Smooth muscle cell (in vitro differentiated cells): ENCODE data around the gene TANGO2. TPM values are rescaled to one million over a fixed set of nuclear protein-coding genes. Genes with fewer than 3 reads are reported as not detected.

Experiments
- DNase-seq: peaks from one replicate; lab custom pipeline; 2025; ENCODE audit not compliant: unreplicated experiment; lab: John Stamatoyannopoulos, UW
- H2AFZ ChIP-seq: fragments of 200-600 bp; sonication (generic); 2 replicates; pipeline ENCODE4 v1.6.0; 2016; ENCODE audit warnings: antibody characterized with exemption, low read depth, mild to moderate bottlenecking
- H3F3A ChIP-seq: fragments of 200-600 bp; sonication (generic); 2 replicates; pipeline ENCODE4 v1.6.0; 2017; ENCODE audit warnings: antibody characterized with exemption, low read depth
- H3K27ac ChIP-seq: fragments of 200-600 bp; sonication (generic); 2 replicates; pipeline ENCODE4 v1.5.1; 2016; ENCODE audit warnings: low read depth, mild to moderate bottlenecking
- H3K27me3 ChIP-seq: fragments of 200-600 bp; sonication (generic); 2 replicates; pipeline ENCODE4 v1.6.1; 2016; ENCODE audit warnings: low read depth, mild to moderate bottlenecking
- H3K36me3 ChIP-seq: fragments of 200-600 bp; sonication (generic); 2 replicates; pipeline ENCODE4 v1.5.1; 2016; ENCODE audit warnings: low read depth
- H3K4me1 ChIP-seq: fragments of 200-600 bp; sonication (generic); 2 replicates; pipeline ENCODE4 v1.5.1; 2016; ENCODE audit warnings: low read depth
- H3K4me2 ChIP-seq: fragments of 200-600 bp; sonication (generic); 2 replicates; pipeline ENCODE4 v1.6.0; 2016; ENCODE audit warnings: mild to moderate bottlenecking
- H3K4me3 ChIP-seq: fragments of 200-600 bp; sonication (generic); 2 replicates; pipeline ENCODE4 v1.5.1; 2016; ENCODE audit warnings: mild to moderate bottlenecking
- H3K79me2 ChIP-seq: fragments of 200-600 bp; sonication (generic); 2 replicates; pipeline ENCODE4 v1.6.0; 2016; ENCODE audit warnings: low read depth, mild to moderate bottlenecking
- H3K9ac ChIP-seq: fragments of 200-600 bp; sonication (generic); 2 replicates; pipeline ENCODE4 v1.6.0; 2016; ENCODE audit warnings: low read depth
- H3K9me3 ChIP-seq: fragments of 200-600 bp; sonication (generic); replicated peaks from 2 replicates; pipeline ENCODE4 v1.5.1; 2016; ENCODE audit warnings: low read depth
- H4K20me1 ChIP-seq: fragments of 200-600 bp; sonication (generic); 2 replicates; pipeline ENCODE4 v1.6.0; 2016; ENCODE audit warnings: low read depth
- CTCF ChIP-seq: fragments of 200-600 bp; sonication (generic); IDR thresholded peaks from 2 replicates; pipeline ENCODE4 v1.5.1; 2017; ENCODE audit warnings: borderline replicate concordance, mild to moderate bottlenecking, antibody characterized with exemption; ENCODE audit not compliant: insufficient read depth, poor library complexity, severe bottlenecking
- WGBS: methylation state at CpG from one replicate; pipeline ENCODE4 v1.1.7; 2016; ENCODE audit warnings: low lambda C conversion rate; 5-methylcytosine and 5-hydroxymethylcytosine counted together
- polyA plus RNA-seq: library from polyadenylated mRNA; unstranded; fragments of >200 nt; fragmentation: Nextera tagmentation; extraction: Ambion mirVana; gene quantifications from 2 replicates; pipeline ENCODE4 v1.2.1, GENCODE V29; 2016
- total RNA-seq: library from RNA; depleted of rRNA; stranded (reverse); fragments of >200 nt; gene quantifications from 2 replicates; pipeline ENCODE4 v1.2.3, GENCODE V29; 2014

TANGO2 gene
- total and polyA plus RNA-seq, 2 experiments from 2014 or later: 10.8 to 14.7 TPM

GRCh38 chr22:20021196-20022181 lies 579 bp downstream of the TANGO2 start:
- Histone ChIP-seq H3F3A (no peaks in the 10 kb centered on the region), H3K9ac (peak overlapping the region; percentile 90), H3K9me3 (no peaks in the 10 kb centered on the region), H3K4me1 (peaks cover 3% of the 10 kb centered on the region), H3K4me2 (peak overlapping the region; percentile 98), H3K27ac (no peak overlapping the region), H3K27me3 (peaks cover 19% of the 10 kb centered on the region), H3K4me3 (peak overlapping the region; percentile 96), H3K36me3 (no peaks in the 10 kb centered on the region), H3K79me2 (peaks cover 4% of the 10 kb centered on the region), H4K20me1 (peaks cover 36% of the 10 kb centered on the region), H2AFZ (peak overlapping the region; percentile 85)
- TF ChIP-seq CTCF: no peak
- 10% methylated on average over 36 of the region's 36 CpGs for WGBS
- no peak for DNase-seq

- 96% methylated on average over 11 of the region's 11 CpGs for WGBS
- H4K20me1 ChIP-seq: peaks cover 46% of the 10 kb centered on the region
These were observed 1.5 kb downstream of the TANGO2 start for GRCh38 chr22:20022231-20022977.

GRCh38 chr22:20022978-20023613 lies 2.2 kb downstream of the TANGO2 start:
- H3K27ac ChIP-seq: no peak overlapping the region

More at GRCh38 chr22:20022231-20022977, 1.5 kb downstream of the TANGO2 start:
- H3K79me2 ChIP-seq: peaks cover 4% of the 10 kb centered on the region
- TF ChIP-seq CTCF: no peak
- H3K36me3 ChIP-seq: no peaks in the 10 kb centered on the region
- H3K27me3 ChIP-seq: peaks cover 15% of the 10 kb centered on the region
- peak overlapping the region; percentile 98 for H3K4me2 ChIP-seq
- DNase-seq: no peak
- H3K4me3 ChIP-seq: no peak overlapping the region
- H3F3A ChIP-seq: no peaks in the 10 kb centered on the region
- no peak overlapping the region for H2AFZ ChIP-seq
- H3K27ac ChIP-seq: no peak overlapping the region
- H3K9ac ChIP-seq: no peak overlapping the region
- H3K4me1 ChIP-seq: peaks cover 3% of the 10 kb centered on the region
- no peaks in the 10 kb centered on the region for H3K9me3 ChIP-seq

More at GRCh38 chr22:20022978-20023613, 2.2 kb downstream of the TANGO2 start:
- Histone ChIP-seq H2AFZ (no peak overlapping the region), H3K9me3 (no peaks in the 10 kb centered on the region), H3K9ac (no peak overlapping the region), H3K79me2 (peaks cover 4% of the 10 kb centered on the region), H3K4me3 (no peak overlapping the region), H3F3A (no peaks in the 10 kb centered on the region), H3K36me3 (no peaks in the 10 kb centered on the region), H4K20me1 (peaks cover 50% of the 10 kb centered on the region), H3K4me1 (peaks cover 3% of the 10 kb centered on the region), H3K27me3 (peaks cover 8% of the 10 kb centered on the region), H3K4me2 (no peak overlapping the region)
- no peak for DNase-seq
- WGBS: 96% methylated on average over 10 of the region's 10 CpGs
- TF ChIP-seq CTCF: no peak
